Loucy (cell line): Measurements from ENCODE around the gene SSNA1.

Experiments used
- H2AFZ ChIP-seq: fragments of 200-600 bp; sonication (generic); 2 replicates; pipeline ENCODE4 v1.6.0; 2016; ENCODE audit warnings: antibody characterized with exemption, mild to moderate bottlenecking, low read length, moderate library complexity
- H3F3A ChIP-seq: fragments of 200-600 bp; 2 replicates; pipeline ENCODE4 v1.6.0; 2016; ENCODE audit warnings: antibody characterized with exemption, low read depth, mild to moderate bottlenecking
- H3K27me3 ChIP-seq: fragments of 200-600 bp; sonication (generic); 2 replicates; pipeline ENCODE4 v1.6.1; 2014; ENCODE audit warnings: low read length, mild to moderate bottlenecking; ENCODE audit not compliant: insufficient read depth, poor library complexity, severe bottlenecking
- H3K36me3 ChIP-seq: fragments of 200-600 bp; sonication (generic); 2 replicates; pipeline ENCODE4 v1.6.1; 2016; ENCODE audit warnings: low read length; ENCODE audit not compliant: insufficient read depth
- H3K4me1 ChIP-seq: fragments of 200-600 bp; sonication (generic); 2 replicates; pipeline ENCODE4 v1.5.1; 2014; ENCODE audit warnings: low read length, mild to moderate bottlenecking; ENCODE audit not compliant: insufficient read depth, poor library complexity, severe bottlenecking
- H3K4me2 ChIP-seq: fragments of 200-600 bp; sonication (generic); 2 replicates; pipeline ENCODE4 v1.6.0; 2014; ENCODE audit warnings: antibody characterized with exemption, low read length, low read depth, mild to moderate bottlenecking; ENCODE audit not compliant: poor library complexity, severe bottlenecking
- H3K4me3 ChIP-seq: fragments of 200-600 bp; sonication (generic); 2 replicates; pipeline ENCODE4 v1.5.1; 2014; ENCODE audit warnings: low read length, mild to moderate bottlenecking, mixed read lengths; ENCODE audit not compliant: poor library complexity, severe bottlenecking
- H3K79me2 ChIP-seq: fragments of 200-600 bp; sonication (generic); 2 replicates; pipeline ENCODE4 v1.6.1; 2014; ENCODE audit warnings: low read length; ENCODE audit not compliant: insufficient read depth
- H3K9ac ChIP-seq: fragments of 200-600 bp; sonication (generic); 2 replicates; pipeline ENCODE4 v1.6.0; 2014; ENCODE audit warnings: mild to moderate bottlenecking, low read depth, low read length, moderate library complexity; ENCODE audit not compliant: poor library complexity, severe bottlenecking
- H3K9me2 ChIP-seq: fragments of 200-600 bp; sonication (generic); replicated peaks from 2 replicates; pipeline ENCODE4 v1.6.1; 2016; ENCODE audit warnings: low read depth, low read length, mixed read lengths
- H3K9me3 ChIP-seq: fragments of 200-600 bp; sonication (generic); 2 replicates; pipeline ENCODE4 v1.6.1; 2014; ENCODE audit warnings: mild to moderate bottlenecking, antibody characterized with exemption, low read length, low read depth; ENCODE audit not compliant: insufficient read depth
- H4K20me1 ChIP-seq: fragments of 200-600 bp; sonication (generic); 2 replicates; pipeline ENCODE4 v1.6.0; 2014; ENCODE audit warnings: antibody characterized with exemption, low read length, mild to moderate bottlenecking; ENCODE audit not compliant: insufficient read depth, poor library complexity, severe bottlenecking
- EZH2phosphoT487 ChIP-seq: fragments of 200-600 bp; IDR thresholded peaks from 2 replicates; pipeline ENCODE4 v1.6.1; 2018; ENCODE audit warnings: antibody characterized with exemption, mild to moderate bottlenecking, moderate library complexity, borderline replicate concordance
- TF ChIP-seq, protein P1 (sequence below): fragments of 200-600 bp; sonication (generic); conservative IDR thresholded peaks from 2 replicates; pipeline ENCODE4 v1.5.1; 2014; ENCODE audit warnings: mild to moderate bottlenecking, antibody characterized with exemption, low read length

The SSNA1 gene

GRCh38 chr9:137157618-137158415, 30.7 kb upstream of the SSNA1 start:
- TF ChIP-seq EZH2phosphoT487, result no peak
- TF ChIP-seq, protein P1, sequence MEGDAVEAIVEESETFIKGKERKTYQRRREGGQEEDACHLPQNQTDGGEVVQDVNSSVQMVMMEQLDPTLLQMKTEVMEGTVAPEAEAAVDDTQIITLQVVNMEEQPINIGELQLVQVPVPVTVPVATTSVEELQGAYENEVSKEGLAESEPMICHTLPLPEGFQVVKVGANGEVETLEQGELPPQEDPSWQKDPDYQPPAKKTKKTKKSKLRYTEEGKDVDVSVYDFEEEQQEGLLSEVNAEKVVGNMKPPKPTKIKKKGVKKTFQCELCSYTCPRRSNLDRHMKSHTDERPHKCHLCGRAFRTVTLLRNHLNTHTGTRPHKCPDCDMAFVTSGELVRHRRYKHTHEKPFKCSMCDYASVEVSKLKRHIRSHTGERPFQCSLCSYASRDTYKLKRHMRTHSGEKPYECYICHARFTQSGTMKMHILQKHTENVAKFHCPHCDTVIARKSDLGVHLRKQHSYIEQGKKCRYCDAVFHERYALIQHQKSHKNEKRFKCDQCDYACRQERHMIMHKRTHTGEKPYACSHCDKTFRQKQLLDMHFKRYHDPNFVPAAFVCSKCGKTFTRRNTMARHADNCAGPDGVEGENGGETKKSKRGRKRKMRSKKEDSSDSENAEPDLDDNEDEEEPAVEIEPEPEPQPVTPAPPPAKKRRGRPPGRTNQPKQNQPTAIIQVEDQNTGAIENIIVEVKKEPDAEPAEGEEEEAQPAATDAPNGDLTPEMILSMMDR, result no peak
- H2AFZ ChIP-seq, result no peak overlapping the region
- peak overlapping the region; percentile 55 for H3K4me3 ChIP-seq
- H3K36me3 ChIP-seq, result no peaks in the 10 kb centered on the region
- no peaks in the 10 kb centered on the region for H3K9me2 ChIP-seq
- H3F3A ChIP-seq, result no peaks in the 10 kb centered on the region
- peak overlapping the region; percentile 84 for H3K4me2 ChIP-seq
- H3K9me3 ChIP-seq, result no peaks in the 10 kb centered on the region
- no peaks in the 10 kb centered on the region for H3K79me2 ChIP-seq
- H3K4me1 ChIP-seq, result peaks cover 28% of the 10 kb centered on the region
- H4K20me1 ChIP-seq, result no peaks in the 10 kb centered on the region
- H3K9ac ChIP-seq, result no peak overlapping the region
- H3K27me3 ChIP-seq, result no peaks in the 10 kb centered on the region

- TF ChIP-seq, protein P1, result no peak
- no peak for TF ChIP-seq EZH2phosphoT487
- Histone ChIP-seq H3K27me3 (no peaks in the 10 kb centered on the region), H3K9ac (peak overlapping the region; percentile 54), H3K79me2 (no peaks in the 10 kb centered on the region), H3K4me2 (peak overlapping the region; percentile 84), H3K4me3 (peak overlapping the region; percentile 55), H3K9me2 (no peaks in the 10 kb centered on the region), H2AFZ (0 out of 2 replicates have a peak overlapping the region, but pooled peaks have one; percentile 3), H4K20me1 (no peaks in the 10 kb centered on the region), H3F3A (no peaks in the 10 kb centered on the region), H3K36me3 (no peaks in the 10 kb centered on the region), H3K9me3 (no peaks in the 10 kb centered on the region), H3K4me1 (peaks cover 28% of the 10 kb centered on the region)
These were observed 29.9 kb upstream of the SSNA1 start for GRCh38 chr9:137158625-137159024.

DNA sequence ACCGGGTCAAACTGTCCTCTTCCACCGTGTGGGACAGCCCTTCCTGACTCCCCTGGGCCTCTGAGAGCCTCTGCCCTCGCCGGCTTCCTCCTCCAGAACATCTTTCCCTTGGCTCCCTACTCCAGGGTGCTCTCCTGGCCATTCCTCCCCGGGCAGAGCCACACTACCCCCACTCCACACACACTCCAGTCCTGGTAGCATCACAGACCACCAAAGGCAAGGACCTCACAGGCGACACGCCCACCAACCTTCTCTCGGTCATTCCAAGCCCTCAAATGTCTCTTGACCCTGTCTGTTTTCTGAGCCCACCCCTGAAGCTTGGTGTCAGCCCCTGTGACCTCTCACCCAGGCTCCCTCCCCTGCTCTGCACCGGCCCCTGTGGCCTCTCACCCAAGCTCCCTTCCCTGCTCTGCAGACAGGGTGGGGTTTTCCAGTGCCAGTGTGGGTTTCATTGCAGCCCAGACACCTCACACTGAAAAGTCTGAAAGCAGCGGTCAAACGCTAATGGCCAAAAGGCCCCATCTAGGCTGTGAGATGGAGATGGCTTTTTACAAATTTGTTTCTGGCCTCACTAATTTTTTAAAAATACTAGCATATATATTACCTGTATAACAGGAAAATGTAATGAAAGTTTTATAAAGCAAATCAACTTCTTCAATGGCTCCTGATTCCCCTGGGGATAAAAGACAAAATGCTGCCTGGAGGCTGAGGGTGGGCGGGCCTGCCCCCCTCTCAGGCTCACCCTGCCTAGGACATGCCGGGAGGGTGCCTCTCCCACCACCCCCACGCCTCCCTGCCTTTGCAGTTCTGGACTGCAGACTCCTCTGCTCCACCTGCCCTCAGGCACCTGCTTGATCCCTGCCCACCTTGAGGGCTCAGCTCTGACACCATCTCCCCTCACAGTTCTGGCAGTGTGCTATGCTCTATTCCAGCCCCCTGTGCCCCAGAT, 29.1 kb upstream of the SSNA1 start:
- Histone ChIP-seq H3K36me3 (no peaks in the 10 kb centered on the region), H3K4me3 (peak overlapping the region; percentile 55), H3K9ac (peak overlapping the region; percentile 54), H3K27me3 (no peaks in the 10 kb centered on the region), H3K4me1 (peaks cover 28% of the 10 kb centered on the region), H3K9me2 (no peaks in the 10 kb centered on the region), H3K9me3 (no peaks in the 10 kb centered on the region), H2AFZ (0 out of 2 replicates have a peak overlapping the region, but pooled peaks have one; percentile 3), H3K4me2 (peak overlapping the region; percentile 84), H3F3A (no peaks in the 10 kb centered on the region), H3K79me2 (no peaks in the 10 kb centered on the region), H4K20me1 (no peaks in the 10 kb centered on the region)
- TF ChIP-seq, protein P1, result no peak
- TF ChIP-seq EZH2phosphoT487, result no peak
